HG02884 (cell line): Measurements from ENCODE around the gene GABRR2.
"Not testable (repeated sequence)": the region's sequence is repeated elsewhere in the genome, so short reads cannot be mapped to it uniquely, and the experiment has no call there.

Source experiments
- ATAC-seq: cut with Tn5 transposase; IDR thresholded peaks from one replicate; pipeline ENCODE4 v1.9.1; 2021; ENCODE audit warnings: mild to moderate bottlenecking, moderate library complexity; ENCODE audit not compliant: unreplicated experiment

GABRR2 gene

DNA sequence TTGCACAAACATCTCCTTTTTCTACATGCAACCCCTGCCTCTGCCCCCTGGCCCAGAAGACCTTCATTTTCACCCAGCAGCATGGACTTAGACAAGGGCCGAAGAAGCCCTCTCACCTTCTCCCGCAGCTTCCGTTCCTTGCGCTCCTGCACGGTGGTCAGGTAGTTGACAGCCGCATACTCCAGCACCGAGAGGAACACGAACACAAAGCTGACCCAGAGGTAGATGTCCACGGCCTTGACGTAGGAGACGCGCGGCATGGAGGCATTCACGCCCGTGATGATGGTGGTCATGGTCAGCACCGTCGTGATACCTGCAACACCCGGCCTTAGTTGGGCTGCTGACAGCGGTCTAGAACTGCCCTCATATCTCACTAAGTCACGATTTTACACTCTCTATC is 50.8 kb downstream of the GABRR2 start:
- no peak for ATAC-seq

DNA sequence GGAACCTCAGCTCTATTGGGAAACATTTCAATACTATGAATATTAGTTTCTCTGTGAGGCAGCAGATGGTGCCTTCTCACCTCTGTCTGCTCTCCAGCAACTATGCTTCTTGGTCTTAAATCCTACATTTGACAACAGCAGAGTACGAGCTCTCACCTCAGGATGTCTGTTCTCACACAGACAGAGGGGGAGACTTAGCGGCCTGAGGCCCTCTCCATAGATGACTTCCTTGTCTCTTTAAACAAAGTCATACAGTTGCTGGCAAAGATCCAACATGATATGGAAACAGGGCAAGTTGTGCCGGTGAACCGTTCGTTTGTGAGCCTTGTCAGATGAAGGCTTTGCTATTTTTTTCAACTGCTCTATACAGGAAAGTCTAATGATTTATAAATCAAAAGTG is 54.3 kb downstream of the GABRR2 start:
- ATAC-seq, result no peak

DNA sequence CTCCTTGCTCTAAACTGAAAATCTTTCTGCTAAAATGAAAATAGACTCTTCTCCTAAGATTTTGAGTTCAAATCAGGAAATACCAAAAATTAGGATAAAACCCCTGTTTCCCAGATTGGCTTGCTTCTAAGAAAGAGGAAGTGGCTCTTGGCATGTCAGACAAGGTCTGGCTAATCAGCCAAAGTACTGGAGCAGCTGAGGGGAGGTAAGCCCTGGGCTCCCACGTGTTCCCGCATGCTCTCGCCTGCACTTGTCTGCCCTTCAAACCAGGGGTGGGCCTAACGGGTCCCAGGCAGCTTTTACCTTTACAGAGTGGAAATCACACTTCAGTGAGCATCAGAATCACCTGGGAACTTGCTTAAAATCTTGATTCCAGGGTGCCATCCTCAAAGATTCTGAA is 54.8 kb downstream of the GABRR2 start:
- ATAC-seq, result no peak

DNA sequence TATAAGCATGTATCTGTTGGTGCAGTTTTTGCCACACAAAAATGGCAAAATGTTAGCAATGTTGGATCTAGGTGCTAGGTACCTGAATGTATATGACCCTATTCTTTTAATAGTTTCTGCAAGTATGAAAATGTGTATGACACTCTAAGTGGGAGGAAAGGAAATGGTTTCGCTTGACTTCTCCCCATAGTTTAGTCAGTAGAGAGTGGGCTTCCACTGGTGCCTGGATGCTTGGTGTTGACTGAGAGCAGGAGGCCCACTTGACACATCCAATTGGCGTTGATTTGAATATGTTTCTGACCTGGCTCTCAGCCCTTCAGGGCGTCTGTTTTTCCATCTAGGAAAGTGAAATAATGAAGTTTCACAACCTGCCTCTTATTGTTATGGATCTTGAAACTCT is 56.2 kb downstream of the GABRR2 start:
- peak; percentile 79 for ATAC-seq

DNA sequence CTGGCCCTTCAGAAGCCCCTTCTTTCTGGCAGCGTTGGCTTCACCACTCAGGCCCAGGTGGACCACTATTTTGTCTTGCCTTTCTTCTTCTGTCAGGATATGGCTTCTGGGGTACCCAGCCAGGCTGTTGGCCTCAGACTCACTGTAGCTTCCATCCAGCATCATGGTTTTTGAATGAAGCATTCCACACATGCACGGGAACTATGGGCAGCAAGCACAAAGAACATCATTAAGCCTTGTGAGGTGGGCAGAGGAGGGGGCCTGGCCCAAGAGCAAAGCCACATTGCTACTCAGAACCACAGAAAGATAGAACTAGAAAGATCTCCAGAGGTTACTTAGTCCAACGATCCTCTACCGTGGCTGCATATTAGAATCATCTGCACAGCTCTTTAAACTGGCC is 57.3 kb downstream of the GABRR2 start:
- no peak for ATAC-seq

DNA sequence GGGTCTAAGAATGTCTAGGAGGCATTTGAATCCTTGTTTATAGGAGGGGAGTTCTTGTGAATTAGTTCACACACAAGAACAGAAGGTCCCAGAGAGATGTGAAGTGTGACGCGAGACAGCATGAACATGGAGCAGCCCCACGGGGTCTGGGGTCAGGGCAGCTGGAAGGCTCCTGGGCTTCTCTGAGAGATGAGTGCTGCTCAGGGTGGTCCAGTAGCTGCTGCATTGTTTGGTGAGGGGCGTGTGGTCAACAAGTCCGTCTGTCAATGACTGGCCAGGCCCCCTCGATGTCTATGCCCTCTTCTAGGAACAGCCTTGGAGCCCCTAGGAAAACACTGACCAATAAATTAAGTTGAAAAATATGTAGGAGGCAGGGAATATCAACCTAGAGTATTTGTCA is 57.8 kb downstream of the GABRR2 start:
- no peak for ATAC-seq

DNA sequence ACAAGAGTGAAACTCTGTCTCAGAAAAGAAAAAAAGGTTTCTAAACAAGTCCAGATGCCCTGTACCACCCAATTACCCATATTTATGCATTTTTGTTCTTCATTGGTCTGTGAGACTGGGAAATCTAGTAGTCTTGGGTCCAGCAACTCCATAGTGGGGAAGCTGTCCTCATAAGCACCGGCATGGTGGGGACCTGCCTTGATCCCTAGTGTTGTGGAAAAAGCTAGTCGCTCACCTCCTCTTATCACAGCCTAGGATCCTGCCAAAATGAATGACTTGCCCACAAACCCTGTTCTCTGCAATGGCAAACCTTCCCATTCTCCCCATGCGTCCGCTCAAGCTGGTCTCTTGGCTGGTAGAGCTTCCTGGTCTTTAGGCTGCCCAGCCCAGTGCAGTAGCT is 59.7 kb downstream of the GABRR2 start:
- ATAC-seq, result no peak

DNA sequence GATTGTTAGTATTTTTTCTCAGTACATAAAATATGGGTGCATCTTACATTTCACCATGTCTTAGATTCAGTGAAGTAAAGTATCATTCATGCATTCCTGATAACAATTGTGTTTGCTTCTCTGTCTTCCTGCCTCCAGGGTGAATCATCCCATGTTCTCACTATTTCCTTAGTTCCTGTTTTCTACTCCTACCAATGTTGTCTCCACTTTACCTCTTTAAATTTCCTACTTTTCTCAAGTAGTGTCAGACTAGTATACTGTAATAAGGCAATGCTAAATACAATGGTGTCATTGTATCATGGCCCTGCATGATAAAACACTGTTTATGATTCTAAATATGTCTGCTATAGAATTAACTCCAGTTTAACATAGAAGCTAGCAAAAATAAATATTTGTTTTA is 60.5 kb downstream of the GABRR2 start:
- ATAC-seq, result no peak

DNA sequence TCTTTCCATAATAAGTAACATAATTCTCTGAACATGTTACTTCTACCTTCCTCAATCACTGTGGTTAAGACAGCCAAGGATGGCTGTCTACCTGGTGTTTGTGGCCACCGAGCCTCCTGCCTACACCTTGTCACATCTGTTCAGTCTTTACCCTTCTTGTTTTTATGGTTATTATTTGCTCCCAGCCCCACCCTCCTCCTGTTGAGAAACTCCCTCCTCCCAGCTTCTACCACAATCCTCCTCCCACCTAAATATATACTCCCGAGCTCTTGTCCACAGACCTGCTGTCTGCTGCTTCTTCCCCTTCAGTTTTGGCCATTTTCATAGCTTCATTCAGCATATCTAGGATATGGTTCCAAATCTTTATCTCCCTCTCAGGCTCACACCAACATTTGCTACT is 62.2 kb downstream of the GABRR2 start:
- ATAC-seq, result no peak

DNA sequence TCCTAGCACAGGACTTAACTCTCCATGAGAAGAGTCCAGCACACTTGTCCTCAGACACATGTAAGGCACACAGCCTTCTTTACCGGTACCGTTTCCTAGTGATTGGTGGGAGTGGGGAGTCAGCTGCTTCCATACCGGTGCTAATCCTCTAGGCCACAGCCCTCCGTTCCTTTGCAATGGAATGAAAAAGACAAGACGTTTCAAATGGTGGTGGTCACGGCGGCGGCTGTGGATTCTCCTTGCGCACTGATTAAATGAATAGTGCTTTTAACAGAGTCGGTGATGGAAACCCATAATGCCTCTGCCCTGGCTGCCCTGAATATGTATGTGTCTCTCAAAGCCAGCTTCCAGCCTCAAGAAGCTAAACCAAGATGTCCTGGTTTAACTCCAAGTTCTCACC is 63.1 kb downstream of the GABRR2 start:
- ATAC-seq, result no peak

DNA sequence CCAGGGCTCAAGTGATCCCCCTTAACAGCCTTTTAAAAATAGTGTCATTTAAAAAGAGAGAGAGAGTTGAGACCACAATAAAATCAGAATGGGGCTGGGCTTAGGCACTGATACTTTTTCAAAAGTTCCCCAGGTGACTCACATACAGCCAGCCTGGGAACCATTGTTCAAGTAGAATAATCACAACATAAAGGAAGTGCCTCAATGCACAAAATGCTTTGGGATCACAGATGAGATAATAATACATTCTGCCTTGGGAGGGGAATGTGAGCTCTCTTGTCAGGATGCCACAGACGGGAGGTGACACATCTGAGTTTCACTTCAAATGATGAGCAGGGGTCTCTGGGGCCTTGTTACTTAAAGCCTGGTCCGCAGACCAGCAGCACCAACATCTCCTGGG is 63.9 kb downstream of the GABRR2 start:
- no peak for ATAC-seq

DNA sequence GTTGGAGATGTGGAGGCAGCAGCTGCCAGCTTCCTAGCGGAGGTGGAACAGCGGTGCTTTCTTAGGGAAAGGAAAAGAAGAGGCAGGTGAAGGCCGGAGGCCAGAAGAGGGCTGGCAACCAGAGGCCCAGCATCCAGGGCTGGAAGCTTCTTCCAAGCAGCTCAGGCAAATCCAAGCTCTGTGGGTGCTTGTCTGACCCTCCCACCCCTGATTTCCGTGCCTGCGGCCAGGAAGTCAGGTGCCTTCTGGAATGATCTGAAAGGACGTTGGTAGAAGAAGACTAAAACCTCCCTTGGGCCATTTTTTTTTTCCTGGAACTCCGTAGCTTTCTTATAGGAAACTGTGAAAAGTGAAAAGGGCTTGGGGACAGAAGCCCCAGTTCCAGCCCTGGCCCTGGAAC is 64.9 kb downstream of the GABRR2 start:
- ATAC-seq, result no peak

DNA sequence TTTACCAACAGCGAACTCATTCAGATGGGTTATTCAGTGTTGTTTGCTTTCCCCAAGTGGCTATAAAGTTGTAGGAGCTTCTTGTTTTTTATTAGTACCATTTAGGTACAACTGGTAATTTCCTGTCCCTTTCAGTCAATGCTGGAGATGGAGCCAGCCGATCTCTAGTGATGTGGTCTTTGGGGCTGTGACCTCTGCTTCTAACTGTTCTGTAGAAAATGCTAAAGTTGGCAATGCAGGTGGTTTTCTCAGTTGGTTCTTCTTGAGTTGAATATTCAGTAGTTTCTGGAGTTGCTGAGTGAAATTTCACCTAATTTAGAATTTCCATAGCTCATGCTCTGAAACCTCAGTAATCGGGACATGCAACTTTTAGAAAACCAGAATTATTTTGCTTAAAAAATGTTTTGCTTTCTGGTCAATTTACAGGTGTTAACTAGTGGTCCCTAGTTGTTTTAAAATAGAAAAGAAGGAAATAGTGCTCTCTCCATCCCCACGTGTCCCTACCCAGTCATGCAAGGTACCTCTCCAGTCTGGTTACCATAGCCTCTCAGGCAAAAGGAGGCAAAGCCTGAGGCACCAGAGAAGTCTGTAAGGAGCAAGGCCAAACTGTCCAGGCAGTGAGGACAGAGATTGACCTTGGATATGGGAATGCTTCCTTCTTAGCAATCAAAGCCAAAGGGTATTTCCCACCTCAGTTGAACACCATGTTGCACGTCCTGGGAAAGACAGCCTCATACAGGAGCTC is 70.7 kb downstream of the GABRR2 start:
- peak; percentile 67 for ATAC-seq

DNA sequence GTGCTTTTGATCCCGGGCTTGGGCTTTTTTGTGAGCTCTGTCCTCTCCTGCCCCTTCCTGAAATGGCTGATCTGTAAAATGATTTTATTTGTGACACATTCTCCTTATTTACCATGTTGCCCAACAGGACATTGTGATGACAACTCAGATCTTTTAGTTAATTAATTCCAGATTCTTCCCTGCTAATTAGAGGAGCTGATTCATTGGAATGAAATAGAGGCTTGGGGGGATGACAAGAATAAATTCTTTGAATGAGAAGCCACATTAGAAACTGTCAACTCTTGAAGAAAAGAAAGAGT is 71.8 kb downstream of the GABRR2 start:
- ATAC-seq, result no peak

DNA sequence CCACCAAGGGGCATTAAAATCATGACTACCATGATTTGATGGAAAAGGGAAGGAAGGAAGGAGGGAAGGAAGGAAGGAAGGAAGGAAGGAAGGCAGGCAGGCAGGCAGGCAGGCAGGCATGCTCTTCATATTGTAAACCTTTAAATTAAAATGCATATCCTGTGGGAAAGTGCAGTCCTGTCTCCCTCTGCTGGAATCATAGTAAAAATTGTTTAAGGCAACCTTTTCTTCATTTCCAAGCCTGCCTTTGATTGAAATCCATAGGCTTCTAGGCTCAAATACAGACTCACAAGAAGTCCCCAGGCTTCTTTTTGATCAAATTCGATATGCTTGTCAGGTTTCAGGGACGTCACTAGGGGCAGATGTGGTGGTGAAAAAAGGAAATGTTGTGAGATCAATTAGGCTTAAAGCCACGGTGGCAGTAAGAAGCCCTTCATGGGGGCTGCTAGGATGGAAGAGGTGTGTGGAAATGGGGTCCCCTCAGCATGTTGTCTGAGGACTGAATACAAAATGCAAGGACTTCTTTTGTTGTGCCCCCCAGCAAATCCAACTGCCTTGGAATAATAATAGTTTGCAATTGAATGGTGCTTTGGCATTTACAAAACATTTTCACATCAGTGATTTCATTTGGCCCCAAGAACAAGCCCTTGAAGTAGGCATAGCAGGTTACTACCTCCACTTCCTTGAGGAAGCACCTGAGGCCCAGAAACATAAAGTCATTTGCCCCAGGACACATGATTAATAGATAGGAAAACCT is 72.3 kb downstream of the GABRR2 start:
- ATAC-seq, result no peak

DNA sequence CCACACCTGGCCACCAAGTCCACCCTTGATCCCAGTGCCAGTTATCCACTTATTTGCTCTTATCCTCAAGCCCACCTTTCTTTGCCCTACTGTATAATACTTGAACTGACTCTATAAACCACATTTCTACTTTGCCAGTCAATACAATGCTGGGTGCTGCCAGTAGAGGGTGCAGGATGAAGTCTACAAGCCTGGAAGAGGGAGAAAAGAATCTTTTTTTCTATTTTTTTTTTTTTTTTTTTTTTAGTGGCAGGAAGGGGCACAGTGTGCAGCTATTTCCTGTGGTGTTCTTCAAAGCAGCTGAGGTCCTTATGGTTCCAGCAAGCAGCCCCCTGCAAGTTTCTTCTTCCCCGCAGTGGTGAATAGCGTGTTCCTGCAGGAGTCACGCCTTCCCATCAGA is 75.8 kb downstream of the GABRR2 start:
- no peak for ATAC-seq

DNA sequence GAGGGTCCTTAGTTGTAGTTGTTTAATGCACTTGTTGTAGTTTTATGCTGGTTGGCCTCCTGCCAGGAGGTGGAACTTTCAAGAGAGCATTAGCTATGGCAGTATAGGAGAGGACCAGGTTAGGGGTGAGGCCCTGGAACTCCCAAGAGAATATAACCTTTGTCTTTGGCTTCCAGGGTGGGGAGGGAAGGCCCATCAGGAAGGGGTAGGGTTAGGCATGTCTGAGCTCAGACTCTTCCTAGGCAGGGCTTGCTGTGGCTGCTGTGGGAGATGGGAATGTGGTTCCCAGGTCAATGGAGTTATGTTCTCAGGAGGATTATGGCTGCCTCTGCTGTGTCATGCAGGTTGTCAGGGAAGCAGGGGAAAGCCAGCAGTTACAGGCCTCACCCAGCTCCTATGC is 77.9 kb downstream of the GABRR2 start:
- no peak for ATAC-seq

DNA sequence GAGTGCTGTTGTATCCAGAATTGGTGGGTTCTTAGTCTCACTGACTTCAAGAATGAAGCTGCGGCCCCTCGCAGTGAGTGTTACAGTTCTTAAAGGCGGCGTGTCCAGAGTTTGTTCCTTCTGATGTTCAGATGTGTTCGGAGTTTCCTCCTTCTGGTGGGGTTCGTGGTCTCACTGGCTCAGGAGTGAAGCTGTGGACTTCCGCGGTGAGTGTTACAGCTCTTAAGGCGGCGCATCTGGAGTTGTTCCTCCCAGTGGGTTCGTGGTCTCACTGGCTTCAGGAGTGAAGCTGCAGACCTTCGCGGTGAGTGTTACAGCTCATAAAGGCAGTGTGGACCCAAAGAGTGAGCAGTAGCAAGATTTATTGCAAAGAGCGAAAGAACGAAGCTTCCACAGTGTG is 81.5 kb downstream of the GABRR2 start:
- not testable (repeated sequence) for ATAC-seq

DNA sequence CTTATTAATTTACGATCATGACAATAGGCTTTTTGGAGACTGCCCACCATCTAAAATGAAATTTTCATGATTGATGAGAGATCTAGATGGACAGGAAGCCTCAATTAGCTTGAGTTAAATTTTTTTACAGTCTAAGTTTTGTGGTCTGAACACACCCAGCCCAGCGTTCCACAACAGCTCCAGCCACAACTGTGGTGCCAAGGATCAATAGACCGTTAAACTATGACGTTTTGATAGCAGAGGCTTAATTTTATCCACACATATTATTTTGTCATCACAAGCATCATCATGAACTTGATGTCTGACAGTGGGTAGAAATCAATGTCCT is 92.4 kb downstream of the GABRR2 start:
- ATAC-seq, result no peak

DNA sequence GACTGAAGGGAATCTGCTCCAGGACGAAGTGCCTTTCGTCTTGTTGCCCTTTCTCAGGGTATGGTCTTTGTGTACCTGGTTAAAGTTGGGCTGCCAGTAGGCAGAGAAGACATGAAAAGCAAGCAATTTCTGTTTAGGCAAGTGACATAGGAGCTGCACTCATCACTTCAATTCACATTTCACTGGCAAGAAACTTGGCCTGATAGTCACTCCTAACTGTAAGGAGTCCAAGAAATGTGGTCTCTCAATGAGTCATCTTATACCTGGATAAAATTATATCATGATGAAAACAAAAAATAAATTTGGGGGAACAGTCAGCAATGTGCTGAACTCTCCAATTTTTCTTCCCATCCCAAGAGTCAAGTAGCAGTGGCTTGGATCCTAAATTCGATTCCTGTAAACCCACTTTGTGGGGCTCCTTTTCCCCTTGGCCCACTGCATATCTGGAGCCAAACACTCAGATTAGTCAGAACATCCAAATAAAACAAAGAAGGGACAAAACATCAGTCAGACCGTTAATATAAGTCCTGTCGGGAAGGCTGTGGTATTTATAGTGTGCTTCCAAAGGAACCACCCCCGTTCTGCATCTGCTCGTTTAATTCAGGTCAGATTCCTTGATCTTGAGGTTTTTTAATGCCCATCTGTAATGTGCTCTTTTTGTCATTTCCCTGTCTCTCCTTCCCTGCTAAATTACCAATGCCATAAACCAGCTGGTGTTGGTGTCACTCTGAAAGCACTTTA is 93.0 kb downstream of the GABRR2 start:
- ATAC-seq, result no peak

DNA sequence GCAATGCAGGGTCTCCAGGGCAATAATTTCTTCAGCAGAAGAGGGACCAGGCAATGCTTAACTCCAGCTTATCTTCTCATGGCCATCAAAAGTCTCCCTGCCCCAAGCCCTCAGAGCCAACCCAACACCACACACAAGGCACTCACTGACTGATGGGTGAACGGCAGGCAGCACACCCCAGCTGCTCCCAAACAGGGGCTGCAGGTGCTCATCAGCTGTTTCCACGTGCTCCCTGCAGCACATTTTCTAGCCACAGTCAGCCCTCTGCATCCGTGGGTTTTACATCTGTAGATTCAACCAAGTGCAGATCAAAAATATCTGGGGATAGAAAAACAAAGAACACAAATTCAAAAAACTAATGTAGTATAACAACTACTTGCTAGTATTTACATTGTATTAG is 94.0 kb downstream of the GABRR2 start:
- ATAC-seq, result no peak

DNA sequence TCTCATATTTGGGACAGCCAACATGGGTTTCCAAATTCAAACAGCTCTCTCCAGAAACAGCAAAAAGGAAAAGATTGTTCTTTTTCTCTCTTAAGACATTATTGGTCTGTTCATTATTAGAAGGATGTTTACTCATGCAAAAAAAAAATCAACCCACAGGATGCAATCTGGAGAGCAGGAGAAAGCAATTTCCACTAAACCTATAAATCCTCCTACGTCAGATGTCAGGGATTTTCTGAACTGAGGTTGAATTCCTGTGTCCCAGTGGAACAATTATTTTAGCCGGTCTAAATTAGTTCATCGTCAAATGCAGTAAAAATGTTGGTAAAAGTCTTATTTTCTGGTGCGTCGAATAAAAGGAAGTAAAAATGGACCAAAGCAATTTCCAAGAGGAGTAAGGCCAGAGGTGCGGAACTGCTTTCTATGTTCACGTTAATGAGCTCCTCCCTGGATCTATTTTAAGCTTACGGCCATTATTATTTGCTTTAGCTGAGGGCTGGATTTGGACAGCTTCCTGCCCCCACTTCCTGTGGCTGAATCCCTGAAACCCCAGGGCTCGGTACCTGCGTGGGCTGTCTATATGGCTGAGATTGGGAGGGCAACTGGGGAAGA is 97.7 kb downstream of the GABRR2 start, which contains the start of gene GABRR1:
Gene GABRR1 (minus strand): TSS at position 60 of the 612 bp plus-strand sequence. CDS start 36 bp downstream, at position 24.
- ATAC-seq, result no peak
